HL-60 (cell line): Measurements from ENCODE around the gene ALPI.
"Not testable (repeated sequence)": the region's sequence is repeated elsewhere in the genome, so short reads cannot be mapped to it uniquely, and the experiment has no call there.

Experiments
- REST ChIP-seq: IDR thresholded peaks from 2 replicates; pipeline ENCODE4 v1.6.1; 2012; ENCODE audit warnings: low read depth; ENCODE audit not compliant: insufficient replicate concordance
- SPI1 ChIP-seq: IDR thresholded peaks from 2 replicates; pipeline ENCODE4 v1.6.1; 2012; ENCODE audit warnings: low read depth, mild to moderate bottlenecking, borderline replicate concordance
- TF ChIP-seq, protein P1 (sequence below): IDR thresholded peaks from one replicate; pipeline ENCODE4 v1.5.1; 2011; ENCODE audit warnings: low read length, control low read depth, inconsistent platforms; ENCODE audit not compliant: insufficient read depth

GRCh38 chr2:232441922-232442321 is 14.0 kb upstream of the ALPI start:
- TF ChIP-seq, protein P1, sequence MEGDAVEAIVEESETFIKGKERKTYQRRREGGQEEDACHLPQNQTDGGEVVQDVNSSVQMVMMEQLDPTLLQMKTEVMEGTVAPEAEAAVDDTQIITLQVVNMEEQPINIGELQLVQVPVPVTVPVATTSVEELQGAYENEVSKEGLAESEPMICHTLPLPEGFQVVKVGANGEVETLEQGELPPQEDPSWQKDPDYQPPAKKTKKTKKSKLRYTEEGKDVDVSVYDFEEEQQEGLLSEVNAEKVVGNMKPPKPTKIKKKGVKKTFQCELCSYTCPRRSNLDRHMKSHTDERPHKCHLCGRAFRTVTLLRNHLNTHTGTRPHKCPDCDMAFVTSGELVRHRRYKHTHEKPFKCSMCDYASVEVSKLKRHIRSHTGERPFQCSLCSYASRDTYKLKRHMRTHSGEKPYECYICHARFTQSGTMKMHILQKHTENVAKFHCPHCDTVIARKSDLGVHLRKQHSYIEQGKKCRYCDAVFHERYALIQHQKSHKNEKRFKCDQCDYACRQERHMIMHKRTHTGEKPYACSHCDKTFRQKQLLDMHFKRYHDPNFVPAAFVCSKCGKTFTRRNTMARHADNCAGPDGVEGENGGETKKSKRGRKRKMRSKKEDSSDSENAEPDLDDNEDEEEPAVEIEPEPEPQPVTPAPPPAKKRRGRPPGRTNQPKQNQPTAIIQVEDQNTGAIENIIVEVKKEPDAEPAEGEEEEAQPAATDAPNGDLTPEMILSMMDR: not testable (repeated sequence)
- TF ChIP-seq SPI1, REST: not testable (repeated sequence)
